ENCODE data around the gene SHANK3. TPM values are rescaled to one million over a fixed set of nuclear protein-coding genes. Genes with fewer than 3 reads are reported as not detected.

Gene SHANK3
- total and polyA plus RNA-seq, 8 donors, result 17.2 to 42.9 (median 23.5) TPM

GRCh38 chr22:50720301-50721256, 48.0 kb downstream of the SHANK3 start:
- TF ChIP-seq, protein P1, sequence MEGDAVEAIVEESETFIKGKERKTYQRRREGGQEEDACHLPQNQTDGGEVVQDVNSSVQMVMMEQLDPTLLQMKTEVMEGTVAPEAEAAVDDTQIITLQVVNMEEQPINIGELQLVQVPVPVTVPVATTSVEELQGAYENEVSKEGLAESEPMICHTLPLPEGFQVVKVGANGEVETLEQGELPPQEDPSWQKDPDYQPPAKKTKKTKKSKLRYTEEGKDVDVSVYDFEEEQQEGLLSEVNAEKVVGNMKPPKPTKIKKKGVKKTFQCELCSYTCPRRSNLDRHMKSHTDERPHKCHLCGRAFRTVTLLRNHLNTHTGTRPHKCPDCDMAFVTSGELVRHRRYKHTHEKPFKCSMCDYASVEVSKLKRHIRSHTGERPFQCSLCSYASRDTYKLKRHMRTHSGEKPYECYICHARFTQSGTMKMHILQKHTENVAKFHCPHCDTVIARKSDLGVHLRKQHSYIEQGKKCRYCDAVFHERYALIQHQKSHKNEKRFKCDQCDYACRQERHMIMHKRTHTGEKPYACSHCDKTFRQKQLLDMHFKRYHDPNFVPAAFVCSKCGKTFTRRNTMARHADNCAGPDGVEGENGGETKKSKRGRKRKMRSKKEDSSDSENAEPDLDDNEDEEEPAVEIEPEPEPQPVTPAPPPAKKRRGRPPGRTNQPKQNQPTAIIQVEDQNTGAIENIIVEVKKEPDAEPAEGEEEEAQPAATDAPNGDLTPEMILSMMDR (IDR thresholded peaks at IDR 0.05), result no peak
- no peak for ATAC-seq
- peaks cover 0 to 27% of the 10 kb centered on the region in 2 donors for H3K36me3 ChIP-seq
- peaks cover 4 to 32% of the 10 kb centered on the region in 2 donors for H3K27me3 ChIP-seq
- H3K9me3 ChIP-seq, result no peaks in the 10 kb centered on the region
- H3K4me1 ChIP-seq, result no peaks in the 10 kb centered on the region
- DNase-seq, result peak in 1 of 4 donors; percentile 77
- H3K27ac ChIP-seq, result no peak overlapping the region
- no peak overlapping the region for H3K4me3 ChIP-seq
- intact Hi-C loops (cut with DNase I), result no loop called here

GRCh38 chr22:50721257-50721844, 48.7 kb downstream of the SHANK3 start:
- peak in 1 of 4 donors; percentile 75 for DNase-seq
- no peaks in the 10 kb centered on the region for H3K9me3 ChIP-seq
- no peak overlapping the region for H3K4me3 ChIP-seq
- peaks cover 4 to 32% of the 10 kb centered on the region in 2 donors for H3K27me3 ChIP-seq
- intact Hi-C loops (cut with DNase I), result no loop called here
- ATAC-seq, result no peak
- TF ChIP-seq, protein P1 (IDR thresholded peaks at IDR 0.05), result no peak
- no peak overlapping the region for H3K27ac ChIP-seq
- H3K36me3 ChIP-seq, result peaks cover 0 to 29% of the 10 kb centered on the region in 2 donors
- no peaks in the 10 kb centered on the region for H3K4me1 ChIP-seq

DNA sequence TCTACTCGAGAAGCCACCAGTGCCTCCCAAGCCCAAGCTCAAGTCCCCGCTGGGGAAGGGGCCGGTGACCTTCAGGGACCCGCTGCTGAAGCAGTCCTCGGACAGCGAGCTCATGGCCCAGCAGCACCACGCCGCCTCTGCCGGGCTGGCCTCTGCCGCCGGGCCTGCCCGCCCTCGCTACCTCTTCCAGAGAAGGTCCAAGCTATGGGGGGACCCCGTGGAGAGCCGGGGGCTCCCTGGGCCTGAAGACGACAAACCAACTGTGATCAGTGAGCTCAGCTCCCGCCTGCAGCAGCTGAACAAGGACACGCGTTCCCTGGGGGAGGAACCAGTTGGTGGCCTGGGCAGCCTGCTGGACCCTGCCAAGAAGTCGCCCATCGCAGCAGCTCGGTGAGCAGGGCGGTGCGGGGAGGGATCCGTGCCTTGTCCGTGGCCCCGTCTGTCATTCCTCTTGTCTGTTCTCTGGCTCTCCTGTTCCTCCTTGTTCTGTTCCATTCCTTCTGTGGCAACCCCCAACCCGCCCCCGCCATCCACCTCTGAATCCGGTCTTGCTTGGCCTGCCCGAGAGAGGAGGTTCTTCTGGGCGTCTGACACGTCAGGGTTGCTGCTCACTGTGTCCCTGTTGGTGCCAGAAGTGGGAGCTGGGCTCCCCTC, 49.6 kb downstream of the SHANK3 start:
- Histone ChIP-seq H3K4me1 (no peaks in the 10 kb centered on the region), H3K27me3 (peaks cover 4 to 32% of the 10 kb centered on the region in 2 donors), H3K36me3 (peaks cover 0 to 25% of the 10 kb centered on the region in 2 donors), H3K27ac (no peak overlapping the region), H3K9me3 (no peaks in the 10 kb centered on the region), H3K4me3 (no peak overlapping the region)
- intact Hi-C loops (cut with DNase I), result no loop called here
- peak in 1 of 4 donors; percentile 77 for DNase-seq
- ATAC-seq, result no peak
- TF ChIP-seq, protein P1 (IDR thresholded peaks at IDR 0.05), result no peak

Other genes with a start within 250 kb of the SHANK3 start
- gene SBF1, start 197.8 kb upstream of the SHANK3 start, total RNA-seq, result 10 to 100 TPM; 57.1 to 69.9 TPM
- gene SBF1, start 197.8 kb upstream of the SHANK3 start, polyA plus RNA-seq (ENCODE audit: insufficient read length in 6 of 6), result 10 to 100 TPM; 31.6 to 47.4 (median 38.0) TPM
- gene ADM2, start 191.3 kb upstream of the SHANK3 start, total RNA-seq, result 1 to 10 TPM; 2.2 to 3.5 TPM
- gene ADM2, start 191.3 kb upstream of the SHANK3 start, polyA plus RNA-seq (ENCODE audit: insufficient read length in 6 of 6), result under 1 TPM; 0.29 to 0.86 (median 0.46) TPM
- not detected for gene MIOX, start 186.0 kb upstream of the SHANK3 start, total RNA-seq
- gene MIOX, start 186.0 kb upstream of the SHANK3 start, polyA plus RNA-seq (ENCODE audit: insufficient read length in 6 of 6), result under 1 TPM in 5 of 6 donors, not detected in 1; 0.12 to 0.27 (median 0.15) TPM
- 10 to 100 TPM; 73.1 to 76.4 TPM for gene LMF2, start 165.1 kb upstream of the SHANK3 start, total RNA-seq
- gene LMF2, start 165.1 kb upstream of the SHANK3 start, polyA plus RNA-seq (ENCODE audit: insufficient read length in 6 of 6), result 10 to 100 TPM; 32.9 to 61.2 (median 41.8) TPM
- gene NCAPH2, start 164.6 kb upstream of the SHANK3 start, total RNA-seq, result 10 to 100 TPM; 45.5 to 50.1 TPM
- 10 to 100 TPM; 41.6 to 52.9 (median 44.7) TPM for gene NCAPH2, start 164.6 kb upstream of the SHANK3 start, polyA plus RNA-seq (ENCODE audit: insufficient read length in 6 of 6)
- gene SCO2, start 147.2 kb upstream of the SHANK3 start, total RNA-seq, result 1 to 10 TPM; 2.3 to 3.1 TPM
- gene SCO2, start 147.2 kb upstream of the SHANK3 start, polyA plus RNA-seq (ENCODE audit: insufficient read length in 6 of 6), result 1 to 10 TPM in 5 of 6 donors, not detected in 1; 1.1 to 3.3 (median 2.1) TPM
- gene TYMP, start 142.8 kb upstream of the SHANK3 start, total RNA-seq, result 100 to 1,000 TPM; 130 to 256 TPM
- 1 to 10 TPM; 2.6 to 5.6 (median 3.0) TPM for gene TYMP, start 142.8 kb upstream of the SHANK3 start, polyA plus RNA-seq (ENCODE audit: insufficient read length in 6 of 6)
- under 1 TPM; 0.29 to 0.73 TPM for gene KLHDC7B, start 126.9 kb upstream of the SHANK3 start, total RNA-seq
- under 1 TPM in 3 of 6 donors, not detected in 3; 0.03 to 0.07 (median 0.06) TPM for gene KLHDC7B, start 126.9 kb upstream of the SHANK3 start, polyA plus RNA-seq (ENCODE audit: insufficient read length in 6 of 6)
- not detected for gene SYCE3, start 109.9 kb upstream of the SHANK3 start, total RNA-seq
- not detected for gene SYCE3, start 109.9 kb upstream of the SHANK3 start, polyA plus RNA-seq (ENCODE audit: insufficient read length in 6 of 6)
- 10 to 100 TPM; 15.3 to 20.0 TPM for gene CPT1B, start 94.4 kb upstream of the SHANK3 start, total RNA-seq
- gene CPT1B, start 94.4 kb upstream of the SHANK3 start, polyA plus RNA-seq (ENCODE audit: insufficient read length in 6 of 6), result 10 to 100 TPM in 5 of 6 donors, 1 to 10 TPM in 1; 9.8 to 15.5 (median 11.9) TPM
- 10 to 100 TPM; 67.4 to 75.9 TPM for gene CHKB, start 90.0 kb upstream of the SHANK3 start, total RNA-seq
- 10 to 100 TPM; 72.0 to 94.0 (median 88.0) TPM for gene CHKB, start 90.0 kb upstream of the SHANK3 start, polyA plus RNA-seq (ENCODE audit: insufficient read length in 6 of 6)
- gene MAPK8IP2, start 72.0 kb upstream of the SHANK3 start, total RNA-seq, result 1 to 10 TPM; 1.4 to 2.3 TPM
- gene MAPK8IP2, start 72.0 kb upstream of the SHANK3 start, polyA plus RNA-seq (ENCODE audit: insufficient read length in 6 of 6), result 1 to 10 TPM in 3 of 6 donors, under 1 TPM in 3; 0.66 to 1.1 (median 0.98) TPM
- gene ARSA, start 44.7 kb upstream of the SHANK3 start, total RNA-seq, result 10 to 100 TPM; 46.3 to 58.0 TPM
- 10 to 100 TPM; 17.8 to 26.2 (median 19.1) TPM for gene ARSA, start 44.7 kb upstream of the SHANK3 start, polyA plus RNA-seq (ENCODE audit: insufficient read length in 6 of 6)
- 1 to 10 TPM in 1 of 2 donors, not detected in 1; 1.4 TPM for gene ACR, start 65.4 kb downstream of the SHANK3 start, total RNA-seq
- 1 to 10 TPM in 1 of 6 donors, under 1 TPM in 5; 0.27 to 1.0 (median 0.56) TPM for gene ACR, start 65.4 kb downstream of the SHANK3 start, polyA plus RNA-seq (ENCODE audit: insufficient read length in 6 of 6)
- gene RABL2B, start 110.8 kb downstream of the SHANK3 start, total RNA-seq, result 10 to 100 TPM; 27.1 to 36.9 TPM
- 10 to 100 TPM; 55.6 to 79.8 (median 65.5) TPM for gene RABL2B, start 110.8 kb downstream of the SHANK3 start, polyA plus RNA-seq (ENCODE audit: insufficient read length in 6 of 6)